H9 (cell line): Measurements from ENCODE around the gene NCEH1. TPM values are rescaled to one million over a fixed set of nuclear protein-coding genes. Genes with fewer than 3 reads are reported as not detected.

ENCODE experiments used
- DNase-seq: peaks from one replicate; pipeline ENCODE4 v3.0.0-alpha.2; 2017
- H2AFZ ChIP-seq: one replicate; pipeline ENCODE4 v1.6.1; 2013; ENCODE audit warnings: mild to moderate bottlenecking, low read length, control low read depth, moderate library complexity
- H2AK5ac ChIP-seq: 2 replicates; pipeline ENCODE4 v1.6.1; 2013; ENCODE audit warnings: low read length, control low read depth, mixed read lengths; ENCODE audit not compliant: insufficient read length
- H2BK120ac ChIP-seq: one replicate; pipeline ENCODE4 v1.6.1; 2013; ENCODE audit warnings: low read depth, mild to moderate bottlenecking, low read length, control low read depth, inconsistent platforms; ENCODE audit not compliant: poor library complexity, severe bottlenecking
- H2BK12ac ChIP-seq: 2 replicates; pipeline ENCODE4 v1.6.1; 2013; ENCODE audit warnings: low read length, control low read depth, mixed read lengths, low read depth; ENCODE audit not compliant: insufficient read length
- H2BK15ac ChIP-seq: 2 replicates; pipeline ENCODE4 v1.6.1; 2013; ENCODE audit warnings: low read depth, low read length, control low read depth
- H2BK20ac ChIP-seq: one replicate; pipeline ENCODE4 v1.6.1; 2013; ENCODE audit warnings: low read depth, mild to moderate bottlenecking, low read length, control low read depth, inconsistent platforms; ENCODE audit not compliant: poor library complexity, severe bottlenecking
- H2BK5ac ChIP-seq: 2 replicates; pipeline ENCODE4 v1.6.1; 2013; ENCODE audit warnings: low read length, control low read depth, mixed read lengths; ENCODE audit not compliant: insufficient read length
- H3K14ac ChIP-seq: 2 replicates; pipeline ENCODE4 v1.6.1; 2013; ENCODE audit warnings: low read length, control low read depth; ENCODE audit not compliant: insufficient read depth
- H3K18ac ChIP-seq: 2 replicates; pipeline ENCODE4 v1.6.1; 2013; ENCODE audit warnings: low read depth, mild to moderate bottlenecking, mixed read lengths, low read length, control low read depth; ENCODE audit not compliant: insufficient read length
- H3K23ac ChIP-seq: 2 replicates; pipeline ENCODE4 v1.6.1; 2013; ENCODE audit warnings: low read length, control low read depth, mixed read lengths, low read depth; ENCODE audit not compliant: insufficient read length
- H3K23me2 ChIP-seq: 2 replicates; pipeline ENCODE4 v1.6.1; 2013; ENCODE audit warnings: low read depth, mild to moderate bottlenecking, mixed read lengths, low read length, control low read depth; ENCODE audit not compliant: insufficient read length, poor library complexity, severe bottlenecking
- H3K27ac ChIP-seq: 2 replicates; pipeline ENCODE4 v1.5.1; 2013; ENCODE audit warnings: low read length, control low read depth, mixed read lengths, low read depth; ENCODE audit not compliant: insufficient read length
- H3K27me3 ChIP-seq: 2 replicates; pipeline ENCODE4 v1.6.1; 2013; ENCODE audit warnings: low read length, control low read depth, inconsistent platforms; ENCODE audit not compliant: insufficient read depth
- H3K4ac ChIP-seq: 2 replicates; pipeline ENCODE4 v1.6.1; 2013; ENCODE audit warnings: low read depth, mild to moderate bottlenecking, control low read depth, inconsistent platforms, low read length, moderate library complexity
- H3K4me1 ChIP-seq: 2 replicates; pipeline ENCODE4 v1.6.1; 2013; ENCODE audit warnings: low read length, control low read depth, inconsistent platforms; ENCODE audit not compliant: insufficient read depth
- H3K4me2 ChIP-seq: 2 replicates; pipeline ENCODE4 v1.6.1; 2013; ENCODE audit warnings: low read length, control low read depth, mixed read lengths; ENCODE audit not compliant: insufficient read length, insufficient read depth
- H3K56ac ChIP-seq: 2 replicates; pipeline ENCODE4 v1.6.1; 2013; ENCODE audit warnings: low read depth, mild to moderate bottlenecking, mixed read lengths, low read length, control low read depth; ENCODE audit not compliant: insufficient read length
- H3K79me1 ChIP-seq: 2 replicates; pipeline ENCODE4 v1.6.1; 2013; ENCODE audit warnings: low read depth, mild to moderate bottlenecking, moderate library complexity, low read length, control low read depth, inconsistent platforms; ENCODE audit not compliant: insufficient read depth, poor library complexity, severe bottlenecking
- H3K79me2 ChIP-seq: 2 replicates; pipeline ENCODE4 v1.6.1; 2013; ENCODE audit warnings: low read length, control low read depth, inconsistent platforms; ENCODE audit not compliant: insufficient read depth
- H3K9ac ChIP-seq: 2 replicates; pipeline ENCODE4 v1.6.1; 2013; ENCODE audit warnings: low read length, control low read depth, mixed read lengths; ENCODE audit not compliant: insufficient read length; ENCODE audit errors: extremely low read depth
- H3K9me3 ChIP-seq: one replicate; pipeline ENCODE4 v1.6.1; 2013; ENCODE audit warnings: low read depth, low read length, inconsistent platforms; ENCODE audit not compliant: control insufficient read depth
- H3T11ph ChIP-seq: one replicate; pipeline ENCODE4 v1.6.1; 2013; ENCODE audit warnings: mild to moderate bottlenecking, low read length, control low read depth, inconsistent platforms
- H4K20me1 ChIP-seq: one replicate; pipeline ENCODE4 v1.6.1; 2013; ENCODE audit not compliant: control insufficient read depth, insufficient read length, insufficient read depth
- H4K5ac ChIP-seq: 2 replicates; pipeline ENCODE4 v1.6.1; 2013; ENCODE audit warnings: low read depth, mild to moderate bottlenecking, mixed read lengths, low read length, control low read depth; ENCODE audit not compliant: insufficient read length
- H4K8ac ChIP-seq: replicated peaks from 2 replicates; pipeline ENCODE4 v1.6.1; 2013; ENCODE audit warnings: low read length, control low read depth, mixed read lengths, low read depth; ENCODE audit not compliant: insufficient read length
- H4K91ac ChIP-seq: 2 replicates; pipeline ENCODE4 v1.6.1; 2013; ENCODE audit warnings: low read depth, mild to moderate bottlenecking, moderate library complexity, mixed read lengths, low read length, control low read depth; ENCODE audit not compliant: insufficient read length
- H3K27ac Mint-ChIP-seq, 3 experiments: 2 replicates in 2 of 3; 3 replicates in 1 of 3; pipeline ENCODE4 v1.8.0; 2020 to 2021; ENCODE audit warnings: mixed read lengths in 3 of 3, mild to moderate bottlenecking in 1 of 3, moderate library complexity in 1 of 3
- H3K27me3 Mint-ChIP-seq: 2 replicates; pipeline ENCODE4 v1.8.0; 2021; ENCODE audit warnings: low read depth, mild to moderate bottlenecking, moderate library complexity, mixed read lengths
- H3K36me3 Mint-ChIP-seq, 3 experiments: 2 replicates in 2 of 3; 3 replicates in 1 of 3; pipeline ENCODE4 v1.8.0; 2020 to 2021; ENCODE audit warnings: low read depth in 3 of 3, mixed read lengths in 3 of 3; ENCODE audit not compliant: insufficient read depth in 1 of 3
- H3K4me1 Mint-ChIP-seq, 2 experiments: 2 replicates each; pipeline ENCODE4 v1.8.0; 2020; ENCODE audit warnings: mixed read lengths in 2 of 2
- H3K4me3 Mint-ChIP-seq, 2 experiments: 2 replicates in 1 of 2; 3 replicates in 1 of 2; pipeline ENCODE4 v1.8.0; 2020 to 2021; ENCODE audit warnings: mild to moderate bottlenecking in 2 of 2, mixed read lengths in 2 of 2, moderate library complexity in 1 of 2
- H3K9me3 Mint-ChIP-seq, 2 experiments: 2 replicates in 1 of 2; 3 replicates in 1 of 2; pipeline ENCODE4 v1.8.0; 2020; ENCODE audit warnings: mild to moderate bottlenecking in 2 of 2, mixed read lengths in 2 of 2, moderate library complexity in 1 of 2
- CTCF ChIP-seq: fragments of 200-600 bp; sonication (generic); conservative IDR thresholded peaks from 3 replicates; pipeline ENCODE4 v1.8.0; 2021; ENCODE audit warnings: antibody characterized with exemption, mild to moderate bottlenecking
- WGBS: extraction: QIAGEN DNeasy Blood & Tissue Kit; methylation state at CpG from one replicate; pipeline ENCODE4 v1.1.7; 2013; ENCODE audit warnings: missing lambda C conversion rate, low lambda C conversion rate, mixed read lengths; ENCODE audit not compliant: insufficient read length; ENCODE audit errors: extremely low coverage; 5-methylcytosine and 5-hydroxymethylcytosine counted together
- total RNA-seq: library from RNA; stranded (reverse); gene quantifications from 2 replicates; pipeline ENCODE4 v1.2.1, GENCODE V29; 2021

Gene NCEH1
- total RNA-seq, 1 experiment from 2014 or later: 2.3 TPM

GRCh38 chr3:172585954-172586353, 124.9 kb downstream of the NCEH1 start:
- H3K79me2 ChIP-seq: no peaks in the 10 kb centered on the region
- H4K8ac ChIP-seq: no peak overlapping the region
- no CpG with 5 or more reads among the region's 4 CpGs for WGBS
- H3K4me1 ChIP-seq: no peaks in the 10 kb centered on the region
- H3K4ac ChIP-seq: no peak overlapping the region
- no peaks in the 10 kb centered on the region for H3K9me3 ChIP-seq
- no peak overlapping the region for H3K9ac ChIP-seq
- Mint-ChIP-seq H3K27me3 (no peaks in the 10 kb centered on the region), H3K4me3 (no peak overlapping the region), H3K4me1 (no peaks in the 10 kb centered on the region), H3K9me3 (no peaks in the 10 kb centered on the region), H3K27ac (no peak overlapping the region), H3K36me3 (no peaks in the 10 kb centered on the region)
- H4K91ac ChIP-seq: no peak overlapping the region
- no peaks in the 10 kb centered on the region for H3K23me2 ChIP-seq
- no peak overlapping the region for H3K4me2 ChIP-seq
- no peak overlapping the region for H2BK15ac ChIP-seq
- no peak for DNase-seq
- no peak overlapping the region for H2AK5ac ChIP-seq
- no peak overlapping the region for H3K27ac ChIP-seq
- TF ChIP-seq CTCF: no peak
- no peak overlapping the region for H2BK120ac ChIP-seq
- no peak overlapping the region for H3K14ac ChIP-seq
- H2BK20ac ChIP-seq: no peak overlapping the region
- H2BK12ac ChIP-seq: no peak overlapping the region
- H3K23ac ChIP-seq: no peak overlapping the region
- H3K79me1 ChIP-seq: no peaks in the 10 kb centered on the region
- no peak overlapping the region for H3K18ac ChIP-seq
- no peaks in the 10 kb centered on the region for H3K27me3 ChIP-seq
- no peaks in the 10 kb centered on the region for H4K20me1 ChIP-seq
- no peak overlapping the region for H3T11ph ChIP-seq
- H2BK5ac ChIP-seq: no peak overlapping the region
- no peak overlapping the region for H2AFZ ChIP-seq
- no peak overlapping the region for H4K5ac ChIP-seq
- H3K56ac ChIP-seq: no peak overlapping the region
